Stimulated activated CD8-positive, alpha-beta memory T cell treated with anti-CD3 and anti-CD28 coated beads, Interleukin-12 subunit alpha, Interleukin-12 subunit beta, amount 100 ng/mL, for 1 hour (primary cell): ENCODE measurements around the gene TBC1D3B.
A peak's percentile ranks its signal among the peaks of the same experiment; 100 is the strongest.
"Not testable (repeated sequence)": the region's sequence is repeated elsewhere in the genome, so short reads cannot be mapped to it uniquely, and the experiment has no call there.

Source experiments
- DNase-seq: peaks from one replicate; pipeline ENCODE4 v3.0.0-alpha.2; 2020; ENCODE audit warnings: low read depth

The TBC1D3B gene

DNA sequence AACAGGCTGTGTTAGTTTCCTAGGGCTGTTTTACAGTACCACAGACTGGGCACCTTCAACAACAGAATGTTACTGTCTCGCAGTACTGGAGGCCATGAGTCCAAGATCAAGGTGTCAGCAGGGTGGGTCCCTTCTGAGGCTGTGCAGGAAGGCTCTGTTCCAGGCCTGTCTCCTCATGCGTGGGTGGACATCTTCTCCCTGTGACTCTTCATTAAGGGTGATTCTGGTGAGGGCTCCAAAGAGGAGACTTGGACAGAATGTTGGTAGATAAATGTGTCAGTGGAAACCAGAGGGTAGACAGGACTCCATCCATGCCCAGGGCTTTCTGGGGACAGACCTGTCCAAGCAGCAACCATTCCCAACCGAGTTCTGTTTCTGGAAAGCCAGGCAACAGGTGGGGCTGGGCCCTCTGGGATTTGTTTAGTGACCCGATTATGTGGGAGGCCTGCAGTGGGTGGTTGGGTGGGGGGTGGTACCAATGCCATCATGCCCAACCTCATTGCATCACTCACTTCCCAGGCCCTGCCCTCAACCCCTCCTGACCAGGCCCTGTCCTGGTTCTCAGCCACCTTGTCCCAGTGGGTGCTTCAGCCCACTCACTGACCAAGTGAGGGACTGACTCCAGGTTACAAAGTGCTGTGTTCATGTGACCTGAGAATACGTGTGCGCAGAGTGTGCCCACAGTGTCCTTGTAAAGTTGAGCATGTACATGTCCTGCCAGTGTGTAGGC, 5.2 kb upstream of the TBC1D3B start:
- DNase-seq = not testable (repeated sequence)

GRCh38 chr17:36168836-36169235, 7.6 kb downstream of the TBC1D3B start:
- DNase-seq = not testable (repeated sequence)

DNA sequence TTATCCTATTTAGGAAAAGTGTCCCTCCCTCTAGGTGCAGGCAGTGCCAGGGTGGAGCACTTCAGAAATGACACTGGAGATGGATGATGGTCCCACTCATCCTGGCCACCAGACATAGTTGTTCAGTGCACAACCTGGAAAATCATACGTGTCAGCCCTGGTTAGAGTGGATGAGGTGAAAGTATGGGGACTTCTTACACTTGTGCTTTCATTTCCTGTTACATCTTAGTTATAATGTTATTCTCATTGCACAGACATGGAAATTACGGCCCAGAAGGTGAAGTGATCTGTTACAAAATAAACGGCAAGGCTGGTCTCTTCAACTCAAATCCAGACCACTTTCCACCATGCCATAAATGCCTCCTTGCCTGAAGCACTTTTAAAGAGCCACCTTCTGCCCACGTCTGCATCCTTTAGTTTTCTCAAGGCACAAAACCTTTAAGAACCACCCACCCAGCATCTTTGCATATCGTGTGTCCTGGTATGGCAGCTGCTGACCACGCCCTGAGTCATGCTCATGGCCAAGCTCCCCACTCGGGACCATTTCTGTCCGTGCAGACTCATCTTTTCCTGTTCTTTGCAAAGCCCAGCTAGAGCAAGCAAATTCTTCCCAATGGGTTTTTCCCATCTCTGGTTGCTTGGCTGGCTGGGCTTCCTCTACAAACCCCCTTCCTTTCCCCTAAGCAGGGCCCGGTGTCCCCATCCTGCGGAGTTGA, 22.4 kb downstream of the TBC1D3B start:
- no peak for DNase-seq

- no peak for DNase-seq
Observed at GRCh38 chr17:36152639-36153120, 23.8 kb downstream of the TBC1D3B start.

GRCh38 chr17:36151891-36152638, 24.4 kb downstream of the TBC1D3B start:
- no peak for DNase-seq

- DNase-seq = no peak
Observed at GRCh38 chr17:36149296-36149820, 27.1 kb downstream of the TBC1D3B start.

GRCh38 chr17:36148559-36149295, 27.7 kb downstream of the TBC1D3B start:
- DNase-seq = peak; percentile 45

- DNase-seq = no peak
Observed at GRCh38 chr17:36147601-36148000, 28.8 kb downstream of the TBC1D3B start.

- no peak for DNase-seq
Observed at GRCh38 chr17:36144981-36145729, 31.3 kb downstream of the TBC1D3B start.

GRCh38 chr17:36144014-36144413, 32.4 kb downstream of the TBC1D3B start:
- DNase-seq = no peak

GRCh38 chr17:36142806-36143205, 33.6 kb downstream of the TBC1D3B start:
- no peak for DNase-seq

GRCh38 chr17:36142235-36142634, 34.2 kb downstream of the TBC1D3B start:
- no peak for DNase-seq

DNA sequence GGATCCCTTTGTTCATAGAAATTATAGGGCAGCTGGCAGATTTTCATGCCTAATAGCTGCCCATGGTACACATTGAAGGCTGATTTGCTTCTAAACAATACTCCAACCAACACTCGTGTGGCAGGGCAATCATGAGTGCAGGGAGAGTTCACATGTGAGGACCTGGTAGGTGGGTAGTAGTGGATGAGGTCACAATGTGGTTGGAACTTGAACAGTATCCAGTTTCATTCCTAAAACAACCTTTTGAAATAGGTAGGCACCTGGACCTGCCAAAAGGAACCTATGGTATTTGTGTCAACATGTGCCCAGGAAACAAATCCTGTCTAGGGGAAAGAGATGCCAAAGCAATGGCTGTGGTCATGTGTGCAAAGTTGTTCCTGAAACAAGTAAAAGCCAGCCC, 40.0 kb downstream of the TBC1D3B start:
- no peak for DNase-seq

DNA sequence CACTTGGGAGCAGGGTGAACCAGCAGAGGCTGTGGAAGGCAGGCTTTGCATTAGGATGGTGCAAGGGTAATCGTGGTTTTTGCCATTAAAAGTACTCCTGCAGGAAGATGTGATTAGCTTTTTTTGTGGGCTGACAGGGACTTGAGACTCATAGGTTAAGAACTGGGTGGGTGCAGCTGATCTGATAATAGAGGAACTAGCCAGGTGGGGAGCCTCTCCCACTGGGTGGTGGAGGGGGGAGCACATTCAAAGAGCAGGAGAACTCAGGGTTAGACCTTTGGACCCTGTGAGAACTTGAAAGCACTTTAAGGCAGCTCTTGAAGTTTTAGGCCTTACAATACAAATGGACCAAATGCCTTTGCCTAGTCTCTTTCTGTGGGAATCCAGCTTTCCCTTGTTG, 40.4 kb downstream of the TBC1D3B start:
- DNase-seq = no peak

GRCh38 chr17:36135465-36135864, 41.0 kb downstream of the TBC1D3B start:
- no peak for DNase-seq

GRCh38 chr17:36133602-36134236, 42.7 kb downstream of the TBC1D3B start:
- no peak for DNase-seq

GRCh38 chr17:36132421-36132831, 44.0 kb downstream of the TBC1D3B start:
- DNase-seq = no peak

GRCh38 chr17:36131931-36132330, 44.5 kb downstream of the TBC1D3B start:
- DNase-seq = no peak

DNA sequence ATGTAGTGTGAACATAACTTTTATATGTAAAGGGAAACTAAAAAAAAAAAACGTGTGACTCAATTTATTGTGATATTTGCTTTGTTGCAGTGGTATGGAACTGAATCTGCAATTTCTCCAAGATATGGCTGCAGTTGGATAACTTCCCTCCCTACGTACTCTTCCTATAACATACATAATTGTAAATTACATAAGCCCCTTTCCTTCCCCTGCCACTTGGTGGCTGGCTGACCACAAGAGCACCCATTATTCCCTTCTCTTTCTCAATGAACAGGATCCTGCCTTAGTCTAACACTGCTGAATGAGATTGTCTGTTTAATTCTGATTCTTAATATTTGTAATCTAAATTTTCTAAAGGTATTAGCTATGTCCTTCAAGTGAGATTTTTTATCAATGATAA, 45.0 kb downstream of the TBC1D3B start:
- DNase-seq = no peak

DNA sequence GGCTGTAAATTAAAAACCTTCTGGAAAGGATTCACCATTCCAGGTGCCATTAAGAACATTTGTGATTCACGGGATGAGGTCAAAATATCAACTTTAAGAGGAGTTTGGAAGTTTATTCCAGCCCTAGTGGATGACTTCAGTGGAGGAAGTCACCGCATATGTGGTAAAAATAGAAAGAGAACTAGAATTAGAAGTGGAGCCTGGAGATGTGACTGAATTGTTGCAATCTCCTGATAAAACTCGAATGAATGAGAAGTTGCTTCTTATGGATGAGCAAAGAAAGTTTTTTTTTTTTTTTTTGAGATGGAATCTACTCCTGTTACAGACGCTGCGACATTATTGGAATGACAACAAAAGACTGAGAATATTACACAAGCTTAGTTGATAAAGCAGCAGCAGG, 46.1 kb downstream of the TBC1D3B start:
- DNase-seq = no peak

DNA sequence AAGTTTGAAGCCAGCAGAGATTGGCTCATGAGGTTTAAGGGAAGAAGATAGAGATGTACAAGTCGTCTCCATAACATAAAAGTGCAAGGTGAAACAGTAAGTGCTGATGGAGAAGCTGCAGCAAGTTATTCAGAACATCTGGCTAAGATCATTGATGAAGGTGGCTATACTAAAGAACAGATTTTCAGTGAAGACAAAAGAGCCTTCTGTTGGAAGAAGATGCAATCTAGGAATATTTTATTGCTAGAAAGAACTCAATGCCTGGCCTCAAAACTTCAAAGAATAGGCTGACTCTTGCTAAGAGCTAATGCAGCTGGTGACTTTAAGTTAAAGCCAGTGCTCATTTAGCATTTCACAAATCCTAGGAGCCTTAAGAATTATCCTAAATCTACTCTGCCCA, 46.8 kb downstream of the TBC1D3B start:
- no peak for DNase-seq
